Measurements from ENCODE around the gene THBS2. TPM values are rescaled to one million over a fixed set of nuclear protein-coding genes. Genes with fewer than 3 reads are reported as not detected.

THBS2 gene
- total RNA-seq, 3 donors from 2014 or later (not counting 1 experiment from before 2014, with no cell fraction given), result not detected

GRCh38 chr6:169222126-169222525, 31.5 kb downstream of the THBS2 start:
- Histone ChIP-seq H3K4me3 (ENCODE audit: low read length) (no peak overlapping the region), H3K36me3 (ENCODE audit: control insufficient read depth, insufficient read depth, low read length) (no peaks in the 10 kb centered on the region), H3K27ac (ENCODE audit: low read length) (no peak overlapping the region), H3K27me3 (ENCODE audit: control insufficient read depth, insufficient read depth, low read length) (no peaks in the 10 kb centered on the region), H3K4me1 (ENCODE audit: control insufficient read depth, insufficient read depth, low read length) (no peaks in the 10 kb centered on the region), H3K9me3 (ENCODE audit: control insufficient read depth, insufficient read depth, low read length) (no peaks in the 10 kb centered on the region)
- WGBS (ENCODE audit: insufficient coverage), result 94% methylated on average over 24 of the region's 24 CpGs
- no peak for TF ChIP-seq CTCF (IDR thresholded peaks at IDR 0.05)
- DNase-seq, result no peak
- Mint-ChIP-seq H3K4me3 (no peak overlapping the region), H3K27ac (no peak overlapping the region), H3K9me3 (peaks cover 4 to 12% of the 10 kb centered on the region in 2 donors), H3K27me3 (ENCODE audit: low read depth in 2 of 2) (peaks cover 17 to 25% of the 10 kb centered on the region in 2 donors), H3K36me3 (no peaks in the 10 kb centered on the region), H3K4me1 (no peaks in the 10 kb centered on the region)
- intact Hi-C loops (cut with micrococcal nuclease), result no loop called here
- ATAC-seq, result no peak

- WGBS (ENCODE audit: insufficient coverage), result 60% methylated on average over 7 of the region's 7 CpGs
- Mint-ChIP-seq H3K27me3 (ENCODE audit: low read depth in 2 of 2) (peaks cover 13 to 16% of the 10 kb centered on the region in 2 donors), H3K4me1 (no peaks in the 10 kb centered on the region), H3K36me3 (no peaks in the 10 kb centered on the region), H3K4me3 (no peak overlapping the region), H3K9me3 (peaks cover 4 to 12% of the 10 kb centered on the region in 2 donors), H3K27ac (no peak overlapping the region)
- H3K4me3 ChIP-seq (ENCODE audit: low read length), result no peak overlapping the region
- no peaks in the 10 kb centered on the region for H3K4me1 ChIP-seq (ENCODE audit: control insufficient read depth, insufficient read depth, low read length)
- DNase-seq, result no peak
- H3K9me3 ChIP-seq (ENCODE audit: control insufficient read depth, insufficient read depth, low read length), result no peaks in the 10 kb centered on the region
- no peaks in the 10 kb centered on the region for H3K36me3 ChIP-seq (ENCODE audit: control insufficient read depth, insufficient read depth, low read length)
- intact Hi-C loops (cut with micrococcal nuclease), result no loop called here
- H3K27ac ChIP-seq (ENCODE audit: low read length), result no peak overlapping the region
- no peak for ATAC-seq
- TF ChIP-seq CTCF (IDR thresholded peaks at IDR 0.05), result no peak
- no peaks in the 10 kb centered on the region for H3K27me3 ChIP-seq (ENCODE audit: control insufficient read depth, insufficient read depth, low read length)
Observed at GRCh38 chr6:169221264-169221663, 32.4 kb downstream of the THBS2 start.

GRCh38 chr6:169220068-169220964, 33.3 kb downstream of the THBS2 start:
- Mint-ChIP-seq H3K27ac (no peak overlapping the region), H3K36me3 (no peaks in the 10 kb centered on the region), H3K27me3 (ENCODE audit: low read depth in 2 of 2) (peaks cover 11 to 13% of the 10 kb centered on the region in 2 donors), H3K9me3 (peaks cover 4 to 12% of the 10 kb centered on the region in 2 donors), H3K4me1 (no peaks in the 10 kb centered on the region), H3K4me3 (no peak overlapping the region)
- no peak for TF ChIP-seq CTCF (IDR thresholded peaks at IDR 0.05)
- Histone ChIP-seq H3K27ac (ENCODE audit: low read length) (no peak overlapping the region), H3K36me3 (ENCODE audit: control insufficient read depth, insufficient read depth, low read length) (no peaks in the 10 kb centered on the region), H3K27me3 (ENCODE audit: control insufficient read depth, insufficient read depth, low read length) (no peaks in the 10 kb centered on the region), H3K4me1 (ENCODE audit: control insufficient read depth, insufficient read depth, low read length) (no peaks in the 10 kb centered on the region), H3K4me3 (ENCODE audit: low read length) (no peak overlapping the region), H3K9me3 (ENCODE audit: control insufficient read depth, insufficient read depth, low read length) (no peaks in the 10 kb centered on the region)
- 86% methylated on average over 15 of the region's 15 CpGs for WGBS (ENCODE audit: insufficient coverage)
- DNase-seq (no peak), ATAC-seq (no peak)
- intact Hi-C loops (cut with micrococcal nuclease), result no loop called here

Measured in natural killer cell (primary cell).